ENCODE results near the gene SFTPD. TPM values are rescaled to one million over a fixed set of nuclear protein-coding genes. Genes with fewer than 3 reads are reported as not detected.
"Not testable (repeated sequence)": the region's sequence is repeated elsewhere in the genome, so short reads cannot be mapped to it uniquely, and the experiment has no call there.

The SFTPD gene
- total RNA-seq, 5 donors from 2014 or later (not counting 1 experiment from before 2014, with no cell fraction given) = 0.79 to 1.1 (median 0.85) TPM; not detected in 2

- H3K4me3 Mint-ChIP-seq; H3K27ac ChIP-seq (ENCODE audit: low read length); CTCF ChIA-PET; H3K36me3 Mint-ChIP-seq; H3K27me3 Mint-ChIP-seq; H3K36me3 ChIP-seq (ENCODE audit: control insufficient read depth in 2 of 2, extremely low read depth in 1 of 2, insufficient read depth in 1 of 2, low read length in 1 of 2); DNase-seq; H3K9me3 ChIP-seq; H3K4me3 ChIP-seq (ENCODE audit: control insufficient read depth in 1 of 2, extremely low read depth in 1 of 2, low read length in 1 of 2); H3K4me1 ChIP-seq (ENCODE audit: control insufficient read depth in 1 of 2, extremely low read depth in 1 of 2, insufficient read depth in 2 of 2, low read length in 2 of 2); POLR2A ChIA-PET; H3K27ac Mint-ChIP-seq; H3K9me3 Mint-ChIP-seq; ATAC-seq (replicated peaks in 1 of 4); H3K27me3 ChIP-seq (replicated peaks in 1 of 2; ENCODE audit: control insufficient read depth in 2 of 2, extremely low read depth in 1 of 2, insufficient read depth in 2 of 2, low read length in 1 of 2): not testable (repeated sequence)
- H3K4me1 Mint-ChIP-seq = peaks cover 4 to 14% (median 12%) of the 10 kb centered on the region in 3 donors
- no CpG with 5 or more reads among the region's 6 CpGs for WGBS (ENCODE audit: insufficient coverage)
Observed at GRCh38 chr10:79922011-79922412, 26.9 kb downstream of the SFTPD start.

- H3K27ac ChIP-seq (ENCODE audit: low read length); H3K9me3 Mint-ChIP-seq; H3K9me3 ChIP-seq; H3K4me3 Mint-ChIP-seq; H3K4me1 ChIP-seq (ENCODE audit: control insufficient read depth in 1 of 2, extremely low read depth in 1 of 2, insufficient read depth in 2 of 2, low read length in 2 of 2); H3K27me3 ChIP-seq (replicated peaks in 1 of 2; ENCODE audit: control insufficient read depth in 2 of 2, extremely low read depth in 1 of 2, insufficient read depth in 2 of 2, low read length in 1 of 2); POLR2A ChIA-PET; H3K36me3 ChIP-seq (ENCODE audit: control insufficient read depth in 2 of 2, extremely low read depth in 1 of 2, insufficient read depth in 1 of 2, low read length in 1 of 2); ATAC-seq (replicated peaks in 1 of 4); H3K36me3 Mint-ChIP-seq; H3K27ac Mint-ChIP-seq; DNase-seq; H3K27me3 Mint-ChIP-seq; H3K4me3 ChIP-seq (ENCODE audit: control insufficient read depth in 1 of 2, extremely low read depth in 1 of 2, low read length in 1 of 2): not testable (repeated sequence)
- CTCF ChIA-PET = interaction anchor here in 1 of 2 donors (1.0 kb wide), 1 partner anchor 307 kb away, joined by 3 read pairs; no protein-coding TSS in a partner anchor
- peaks cover 4 to 12% (median 8%) of the 10 kb centered on the region in 3 donors for H3K4me1 Mint-ChIP-seq
- WGBS (ENCODE audit: insufficient coverage) = no CpG with 5 or more reads among the region's 2 CpGs
Observed at GRCh38 chr10:79915838-79916237, 33.1 kb downstream of the SFTPD start.

- H3K27me3 ChIP-seq (replicated peaks in 1 of 2; ENCODE audit: control insufficient read depth in 2 of 2, extremely low read depth in 1 of 2, insufficient read depth in 2 of 2, low read length in 1 of 2) = not testable (repeated sequence)
Observed at GRCh38 chr10:79914512-79914911, 34.4 kb downstream of the SFTPD start.

DNA sequence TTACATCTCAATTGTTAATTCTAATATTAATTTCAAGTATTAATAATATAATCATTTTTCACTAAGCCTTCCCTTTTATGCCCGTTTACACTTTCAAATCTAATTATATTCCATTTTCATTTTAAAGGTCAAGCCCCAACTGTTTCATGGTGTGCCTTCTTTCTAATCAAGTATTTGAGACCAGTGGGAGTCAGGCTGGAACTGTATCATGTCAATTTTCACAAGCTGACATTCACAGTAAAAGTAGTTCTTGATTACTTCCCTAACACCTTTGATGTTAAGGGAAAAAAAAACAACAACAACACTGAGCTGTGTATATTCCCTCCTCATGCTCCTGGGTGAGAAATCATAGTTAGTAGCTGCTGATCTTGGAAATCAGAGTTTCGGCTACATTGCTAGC, 38.1 kb downstream of the SFTPD start:
- CTCF ChIA-PET = interaction anchor here in 1 of 2 donors (0.6 kb wide), 1 partner anchor 374 kb away, joined by 4 read pairs; no protein-coding TSS in a partner anchor
- no peaks in the 10 kb centered on the region for H3K4me1 ChIP-seq (ENCODE audit: control insufficient read depth in 1 of 2, extremely low read depth in 1 of 2, insufficient read depth in 2 of 2, low read length in 2 of 2)

More at GRCh38 chr10:79914512-79914911, 34.4 kb downstream of the SFTPD start:
- POLR2A ChIA-PET; CTCF ChIA-PET; H3K36me3 ChIP-seq (ENCODE audit: control insufficient read depth in 2 of 2, extremely low read depth in 1 of 2, insufficient read depth in 1 of 2, low read length in 1 of 2); H3K27ac ChIP-seq (ENCODE audit: low read length); H3K4me3 ChIP-seq (ENCODE audit: control insufficient read depth in 1 of 2, extremely low read depth in 1 of 2, low read length in 1 of 2); ATAC-seq (replicated peaks in 1 of 4); H3K4me3 Mint-ChIP-seq; H3K9me3 ChIP-seq; H3K9me3 Mint-ChIP-seq; DNase-seq; H3K4me1 ChIP-seq (ENCODE audit: control insufficient read depth in 1 of 2, extremely low read depth in 1 of 2, insufficient read depth in 2 of 2, low read length in 2 of 2); H3K36me3 Mint-ChIP-seq; H3K27ac Mint-ChIP-seq: not testable (repeated sequence)
- H3K4me1 Mint-ChIP-seq = peaks cover 4 to 12% (median 8%) of the 10 kb centered on the region in 3 donors
- no CpG with 5 or more reads among the region's 1 CpG for WGBS (ENCODE audit: insufficient coverage)
- peaks cover 8 to 14% of the 10 kb centered on the region in 2 donors for H3K27me3 Mint-ChIP-seq

DNA sequence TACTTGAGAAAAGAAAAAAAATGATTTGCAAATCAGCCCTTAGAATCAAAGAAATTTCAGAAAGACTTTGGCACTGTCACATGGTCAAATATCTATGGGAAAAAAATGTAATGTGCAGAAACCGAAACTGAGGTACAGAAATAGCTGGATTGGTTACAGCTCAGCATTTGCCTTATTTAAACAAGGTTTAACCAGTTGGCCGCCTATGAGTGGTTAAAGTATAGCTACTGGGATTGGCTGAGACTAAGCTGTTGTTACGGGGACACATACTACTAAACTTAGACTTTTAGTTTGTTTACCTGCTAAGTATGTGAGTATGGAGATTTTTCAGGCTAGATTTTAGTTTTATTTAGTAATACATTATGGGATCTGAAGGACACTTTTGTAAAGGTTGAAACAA, 38.6 kb downstream of the SFTPD start:
- ChIA-PET CTCF (interaction anchor here in 1 of 2 donors (0.6 kb wide), 1 partner anchor 373 kb away, joined by 4 read pairs; no protein-coding TSS in a partner anchor), POLR2A (no interaction called here)
- Histone ChIP-seq H3K36me3 (ENCODE audit: control insufficient read depth in 2 of 2, extremely low read depth in 1 of 2, insufficient read depth in 1 of 2, low read length in 1 of 2) (no peaks in the 10 kb centered on the region), H3K9me3 (no peaks in the 10 kb centered on the region), H3K27me3 (replicated peaks in 1 of 2; ENCODE audit: control insufficient read depth in 2 of 2, extremely low read depth in 1 of 2, insufficient read depth in 2 of 2, low read length in 1 of 2) (peaks cover 0 to 1% of the 10 kb centered on the region in 2 experiments), H3K27ac (ENCODE audit: low read length) (no peak overlapping the region), H3K4me3 (ENCODE audit: control insufficient read depth in 1 of 2, extremely low read depth in 1 of 2, low read length in 1 of 2) (no peak overlapping the region), H3K4me1 (ENCODE audit: control insufficient read depth in 1 of 2, extremely low read depth in 1 of 2, insufficient read depth in 2 of 2, low read length in 2 of 2) (peaks cover 0 to 1% of the 10 kb centered on the region in 2 experiments)
- H3K4me3 Mint-ChIP-seq = no peak overlapping the region
- 75% methylated on average over 1 of the region's 3 CpGs for WGBS (ENCODE audit: insufficient coverage)
- H3K4me1 Mint-ChIP-seq = peaks cover 3 to 4% (median 3%) of the 10 kb centered on the region in 3 donors
- ATAC-seq (replicated peaks in 1 of 4) (no peak), DNase-seq (no peak)
- H3K36me3 Mint-ChIP-seq = no peaks in the 10 kb centered on the region
- no peak overlapping the region for H3K27ac Mint-ChIP-seq
- H3K9me3 Mint-ChIP-seq = no peaks in the 10 kb centered on the region
- H3K27me3 Mint-ChIP-seq = peaks cover 17 to 30% of the 10 kb centered on the region in 2 donors

More for the DNA sequence above, 38.1 kb downstream of the SFTPD start:
- H3K27me3 Mint-ChIP-seq = peaks cover 15 to 25% of the 10 kb centered on the region in 2 donors
- Histone ChIP-seq H3K36me3 (ENCODE audit: control insufficient read depth in 2 of 2, extremely low read depth in 1 of 2, insufficient read depth in 1 of 2, low read length in 1 of 2) (no peaks in the 10 kb centered on the region), H3K27ac (ENCODE audit: low read length) (no peak overlapping the region), H3K4me3 (ENCODE audit: control insufficient read depth in 1 of 2, extremely low read depth in 1 of 2, low read length in 1 of 2) (no peak overlapping the region), H3K9me3 (no peaks in the 10 kb centered on the region), H3K27me3 (replicated peaks in 1 of 2; ENCODE audit: control insufficient read depth in 2 of 2, extremely low read depth in 1 of 2, insufficient read depth in 2 of 2, low read length in 1 of 2) (no peaks in the 10 kb centered on the region)
- H3K4me1 Mint-ChIP-seq = no peaks in the 10 kb centered on the region
- no peaks in the 10 kb centered on the region for H3K9me3 Mint-ChIP-seq
- H3K27ac Mint-ChIP-seq = no peak overlapping the region
- no peak for ATAC-seq (replicated peaks in 1 of 4)
- no CpG with 5 or more reads among the region's 2 CpGs for WGBS (ENCODE audit: insufficient coverage)
- no peak for DNase-seq
- no peaks in the 10 kb centered on the region for H3K36me3 Mint-ChIP-seq
- POLR2A ChIA-PET = no interaction called here
- H3K4me3 Mint-ChIP-seq = no peak overlapping the region

- H3K27ac ChIP-seq (ENCODE audit: low read length) = no peak overlapping the region
- ATAC-seq (replicated peaks in 1 of 4) = peak in 3 of 4 experiments; percentile 62 to 78 (median 75)
- Mint-ChIP-seq H3K36me3 (no peaks in the 10 kb centered on the region), H3K4me3 (peak overlapping the region; percentile 85 to 90 (median 86)), H3K27me3 (peaks cover 27 to 55% of the 10 kb centered on the region in 2 donors), H3K4me1 (peaks cover 17 to 22% (median 18%) of the 10 kb centered on the region in 3 donors), H3K9me3 (no peaks in the 10 kb centered on the region), H3K27ac (no peak overlapping the region)
- H3K4me1 ChIP-seq (ENCODE audit: control insufficient read depth in 1 of 2, extremely low read depth in 1 of 2, insufficient read depth in 2 of 2, low read length in 2 of 2) = peaks cover 0 to 19% of the 10 kb centered on the region in 2 experiments
- H3K4me3 ChIP-seq (ENCODE audit: control insufficient read depth in 1 of 2, extremely low read depth in 1 of 2, low read length in 1 of 2) = peak overlapping the region; percentile 60 to 75
- H3K9me3 ChIP-seq = no peaks in the 10 kb centered on the region
- H3K27me3 ChIP-seq (replicated peaks in 1 of 2; ENCODE audit: control insufficient read depth in 2 of 2, extremely low read depth in 1 of 2, insufficient read depth in 2 of 2, low read length in 1 of 2) = peaks cover 2 to 20% of the 10 kb centered on the region in 2 experiments
- POLR2A ChIA-PET = no interaction called here
- H3K36me3 ChIP-seq (ENCODE audit: control insufficient read depth in 2 of 2, extremely low read depth in 1 of 2, insufficient read depth in 1 of 2, low read length in 1 of 2) = no peaks in the 10 kb centered on the region
- CTCF ChIA-PET = no interaction called here
- WGBS (ENCODE audit: insufficient coverage) = 31% methylated on average over 4 of the region's 10 CpGs
- DNase-seq = peak in 2 of 35 experiments; percentile 16 to 17
Observed at GRCh38 chr10:79905322-79906314, 43.3 kb downstream of the SFTPD start.
